ENCODE data around the gene OR52K2.

GRCh38 chr11:4443232-4443891, 5.7 kb upstream of the OR52K2 start:
- no peak for TF ChIP-seq CTCF (IDR thresholded peaks at IDR 0.05)
- no peak for TF ChIP-seq POLR2A (IDR thresholded peaks at IDR 0.05)
